ENCODE results near the gene PHC3.
A peak's percentile ranks its signal among the peaks of the same experiment; 100 is the strongest.

The PHC3 gene

DNA sequence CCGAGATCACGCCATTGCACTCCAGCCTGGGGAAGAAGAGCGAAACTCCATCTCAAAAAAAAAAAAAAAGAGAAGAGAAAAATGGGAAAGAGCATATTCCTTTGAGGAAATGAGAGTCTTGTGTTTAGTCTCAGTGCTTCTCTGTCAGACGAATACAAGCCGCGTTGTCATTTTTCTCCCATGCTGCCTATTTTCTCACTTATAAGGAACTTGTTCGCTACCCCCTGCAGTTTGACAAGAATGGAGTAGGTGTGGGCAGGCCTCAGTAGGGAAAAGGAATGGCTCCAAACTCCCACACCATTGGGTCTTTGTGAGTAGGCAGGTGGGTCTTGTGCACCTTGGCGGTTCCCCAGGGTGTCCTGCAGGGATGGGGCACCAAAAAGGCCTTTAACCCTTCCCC lies 137.3 kb downstream of the PHC3 start:
- Histone ChIP-seq H3K4me3 (ENCODE audit: insufficient read depth, low read length, poor library complexity, severe bottlenecking) (no peak overlapping the region), H4K20me1 (ENCODE audit: low read depth, low read length) (no peaks in the 10 kb centered on the region), H3K9me2 (replicated peaks; ENCODE audit: insufficient read depth, low read length) (no peaks in the 10 kb centered on the region), H3K27ac (ENCODE audit: low read depth, low read length) (peak overlapping the region; percentile 17; the same call in 1 of the 2 replicates), H3K9ac (ENCODE audit: low read length) (no peak overlapping the region), H2AFZ (ENCODE audit: low read depth, low read length, severe bottlenecking) (no peak overlapping the region), H3K79me2 (ENCODE audit: insufficient read depth, low read length) (no peaks in the 10 kb centered on the region), H3K27me3 (ENCODE audit: low read length) (no peaks in the 10 kb centered on the region), H3K4me2 (ENCODE audit: low read depth, low read length, poor library complexity, severe bottlenecking) (peak overlapping the region; percentile 24), H3K9me3 (ENCODE audit: insufficient read depth, low read length) (no peaks in the 10 kb centered on the region), H3F3A (ENCODE audit: insufficient read depth) (0 out of 2 replicates have a peak, but pooled peaks cover 4% of the 10 kb centered on the region), H3K36me3 (ENCODE audit: low read length) (no peaks in the 10 kb centered on the region)
- TF ChIP-seq, protein P1, sequence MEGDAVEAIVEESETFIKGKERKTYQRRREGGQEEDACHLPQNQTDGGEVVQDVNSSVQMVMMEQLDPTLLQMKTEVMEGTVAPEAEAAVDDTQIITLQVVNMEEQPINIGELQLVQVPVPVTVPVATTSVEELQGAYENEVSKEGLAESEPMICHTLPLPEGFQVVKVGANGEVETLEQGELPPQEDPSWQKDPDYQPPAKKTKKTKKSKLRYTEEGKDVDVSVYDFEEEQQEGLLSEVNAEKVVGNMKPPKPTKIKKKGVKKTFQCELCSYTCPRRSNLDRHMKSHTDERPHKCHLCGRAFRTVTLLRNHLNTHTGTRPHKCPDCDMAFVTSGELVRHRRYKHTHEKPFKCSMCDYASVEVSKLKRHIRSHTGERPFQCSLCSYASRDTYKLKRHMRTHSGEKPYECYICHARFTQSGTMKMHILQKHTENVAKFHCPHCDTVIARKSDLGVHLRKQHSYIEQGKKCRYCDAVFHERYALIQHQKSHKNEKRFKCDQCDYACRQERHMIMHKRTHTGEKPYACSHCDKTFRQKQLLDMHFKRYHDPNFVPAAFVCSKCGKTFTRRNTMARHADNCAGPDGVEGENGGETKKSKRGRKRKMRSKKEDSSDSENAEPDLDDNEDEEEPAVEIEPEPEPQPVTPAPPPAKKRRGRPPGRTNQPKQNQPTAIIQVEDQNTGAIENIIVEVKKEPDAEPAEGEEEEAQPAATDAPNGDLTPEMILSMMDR (IDR thresholded peaks at IDR 0.05; ENCODE audit: insufficient read depth, low read length, poor library complexity, severe bottlenecking), result no peak
- no peak for TF ChIP-seq EZH2phosphoT487 (conservative IDR thresholded peaks at IDR 0.05; ENCODE audit: low read length)

DNA sequence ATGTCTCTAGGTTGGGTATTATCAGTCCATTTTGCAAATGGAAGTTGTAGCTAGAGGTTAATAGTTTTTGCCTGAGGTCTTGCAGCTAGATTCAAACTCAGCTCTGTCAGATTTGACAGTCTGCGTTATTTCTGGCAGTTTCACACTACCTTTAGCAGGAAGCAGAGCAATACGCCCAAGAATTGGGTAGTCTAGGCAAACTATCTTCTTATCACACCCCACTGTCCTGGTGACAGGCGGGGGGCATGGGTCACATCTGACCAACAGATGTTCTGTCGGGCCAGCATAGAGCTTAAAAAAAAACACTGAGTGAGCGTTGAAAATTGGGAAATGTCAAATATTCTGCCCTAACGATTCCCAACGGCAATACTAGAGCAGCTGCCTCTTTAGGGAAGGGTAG lies 138.0 kb downstream of the PHC3 start:
- no peak overlapping the region for H3K4me3 ChIP-seq (ENCODE audit: insufficient read depth, low read length, poor library complexity, severe bottlenecking)
- no peak overlapping the region for H2AFZ ChIP-seq (ENCODE audit: low read depth, low read length, severe bottlenecking)
- no peaks in the 10 kb centered on the region for H4K20me1 ChIP-seq (ENCODE audit: low read depth, low read length)
- no peak overlapping the region for H3K9ac ChIP-seq (ENCODE audit: low read length)
- H3F3A ChIP-seq (ENCODE audit: insufficient read depth), result peaks cover 11% of the 10 kb centered on the region; the same call in 1 of the 2 replicates
- no peaks in the 10 kb centered on the region for H3K9me3 ChIP-seq (ENCODE audit: insufficient read depth, low read length)
- H3K36me3 ChIP-seq (ENCODE audit: low read length), result no peaks in the 10 kb centered on the region
- no peak overlapping the region for H3K27ac ChIP-seq (ENCODE audit: low read depth, low read length)
- H3K79me2 ChIP-seq (ENCODE audit: insufficient read depth, low read length), result no peaks in the 10 kb centered on the region
- no peak overlapping the region for H3K4me2 ChIP-seq (ENCODE audit: low read depth, low read length, poor library complexity, severe bottlenecking)
- TF ChIP-seq, protein P1 (IDR thresholded peaks at IDR 0.05; ENCODE audit: insufficient read depth, low read length, poor library complexity, severe bottlenecking), result no peak
- TF ChIP-seq EZH2phosphoT487 (conservative IDR thresholded peaks at IDR 0.05; ENCODE audit: low read length), result no peak
- H3K9me2 ChIP-seq (replicated peaks; ENCODE audit: insufficient read depth, low read length), result no peaks in the 10 kb centered on the region
- H3K27me3 ChIP-seq (ENCODE audit: low read length), result no peaks in the 10 kb centered on the region

DNA sequence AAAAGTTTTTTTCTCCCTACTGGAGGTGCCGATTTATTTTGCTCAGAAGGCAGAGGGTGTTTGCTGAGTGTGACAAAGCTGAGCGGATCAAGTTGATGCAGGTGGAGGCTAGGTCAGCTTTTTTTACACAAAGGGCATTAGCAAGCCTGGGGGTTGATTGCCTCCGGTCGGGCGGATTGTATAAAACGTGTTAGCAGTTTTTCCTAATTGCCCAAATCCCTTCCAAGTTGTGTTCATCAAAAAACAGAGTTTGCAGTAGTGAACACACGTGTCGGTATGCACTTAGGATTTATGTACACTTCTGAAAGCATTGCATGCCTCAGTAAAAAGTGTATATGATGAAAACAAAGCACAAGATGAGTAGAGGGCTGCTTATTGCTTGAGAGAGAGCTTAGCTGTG lies 141.1 kb downstream of the PHC3 start:
- H3K27ac ChIP-seq (ENCODE audit: low read depth, low read length), result no peak overlapping the region
- no peak overlapping the region for H3K4me3 ChIP-seq (ENCODE audit: insufficient read depth, low read length, poor library complexity, severe bottlenecking)
- no peaks in the 10 kb centered on the region for H3K36me3 ChIP-seq (ENCODE audit: low read length)
- no peaks in the 10 kb centered on the region for H3K9me3 ChIP-seq (ENCODE audit: insufficient read depth, low read length)
- no peaks in the 10 kb centered on the region for H3K9me2 ChIP-seq (replicated peaks; ENCODE audit: insufficient read depth, low read length)
- H3K9ac ChIP-seq (ENCODE audit: low read length), result no peak overlapping the region
- peaks cover 11% of the 10 kb centered on the region for H3F3A ChIP-seq (ENCODE audit: insufficient read depth)
- H3K27me3 ChIP-seq (ENCODE audit: low read length), result no peaks in the 10 kb centered on the region
- H3K79me2 ChIP-seq (ENCODE audit: insufficient read depth, low read length), result no peaks in the 10 kb centered on the region
- no peak for TF ChIP-seq EZH2phosphoT487 (conservative IDR thresholded peaks at IDR 0.05; ENCODE audit: low read length)
- TF ChIP-seq, protein P1 (IDR thresholded peaks at IDR 0.05; ENCODE audit: insufficient read depth, low read length, poor library complexity, severe bottlenecking), result no peak
- H3K4me2 ChIP-seq (ENCODE audit: low read depth, low read length, poor library complexity, severe bottlenecking), result no peak overlapping the region
- no peak overlapping the region for H2AFZ ChIP-seq (ENCODE audit: low read depth, low read length, severe bottlenecking)
- no peaks in the 10 kb centered on the region for H4K20me1 ChIP-seq (ENCODE audit: low read depth, low read length)
